Natural killer cell (primary cell): ENCODE results near the gene CCDC102A. TPM values are rescaled to one million over a fixed set of nuclear protein-coding genes. Genes with fewer than 3 reads are reported as not detected.

Source experiments
- ATAC-seq, 3 donors: fragments of 150-1000 bp in 2 of 3; fragments of 200-7000 bp in 1 of 3; cut with Tn5 transposase; 1 replicate in 1 of 3; 2 replicates in 2 of 3; pipeline ENCODE4 v1.10.0; 2021; ENCODE audit warnings: mild to moderate bottlenecking in 2 of 3, moderate library complexity in 2 of 3
- DNase-seq, 2 donors: peaks; one replicate each; pipeline versions ENCODE4 v3.0.0 to v3.0.0-alpha.2; 2013 to 2021; ENCODE audit warnings: mixed read lengths in 1 of 2
- H3K27ac ChIP-seq: one replicate; pipeline ENCODE4 v1.5.1; 2013; ENCODE audit warnings: mild to moderate bottlenecking, low read length
- H3K27me3 ChIP-seq: one replicate; pipeline ENCODE4 v1.6.1; 2013; ENCODE audit warnings: low read length; ENCODE audit not compliant: control insufficient read depth, insufficient read depth
- H3K36me3 ChIP-seq: one replicate; pipeline ENCODE4 v1.6.1; 2013; ENCODE audit warnings: low read length; ENCODE audit not compliant: control insufficient read depth, insufficient read depth
- H3K4me1 ChIP-seq: one replicate; pipeline ENCODE4 v1.6.1; 2013; ENCODE audit warnings: low read length; ENCODE audit not compliant: control insufficient read depth, insufficient read depth
- H3K4me3 ChIP-seq: one replicate; pipeline ENCODE4 v1.5.1; 2013; ENCODE audit warnings: low read length
- H3K9me3 ChIP-seq: one replicate; pipeline ENCODE4 v1.6.1; 2013; ENCODE audit warnings: low read length; ENCODE audit not compliant: control insufficient read depth, insufficient read depth
- H3K27ac Mint-ChIP-seq, 2 donors: one replicate each; pipeline ENCODE4 v1.8.0; 2022; ENCODE audit warnings: mild to moderate bottlenecking in 2 of 2, mixed read lengths in 2 of 2, moderate library complexity in 1 of 2
- H3K27me3 Mint-ChIP-seq, 2 donors: one replicate each; pipeline ENCODE4 v1.8.0; 2022; ENCODE audit warnings: low read depth in 2 of 2, mixed read lengths in 2 of 2
- H3K36me3 Mint-ChIP-seq: one replicate; pipeline ENCODE4 v1.8.0; 2022; ENCODE audit warnings: mixed read lengths
- H3K4me1 Mint-ChIP-seq, 2 donors: one replicate each; pipeline ENCODE4 v1.8.0; 2022; ENCODE audit warnings: mixed read lengths in 2 of 2
- H3K4me3 Mint-ChIP-seq: one replicate; pipeline ENCODE4 v1.8.0; 2022; ENCODE audit warnings: mild to moderate bottlenecking, moderate library complexity, mixed read lengths
- H3K9me3 Mint-ChIP-seq, 2 donors: one replicate each; pipeline ENCODE4 v1.8.0; 2022; ENCODE audit warnings: mixed read lengths in 2 of 2
- WGBS: methylation state at CpG from one replicate; pipeline ENCODE4 v1.1.7; 2013; ENCODE audit warnings: missing lambda C conversion rate; ENCODE audit not compliant: insufficient coverage; 5-methylcytosine and 5-hydroxymethylcytosine counted together
- intact Hi-C: fragments of 100-400 bp; cut with micrococcal nuclease; formaldehyde crosslinking; loops from one replicate; pipeline ENCODE4 v1.14.2; 2022
- total RNA-seq, 4 donors: library from RNA; stranded (reverse); fragments of 120-200 nt in 1 of 4; gene quantifications; one replicate each; pipeline versions ENCODE4 v1.2.3 to v1.2.4, GENCODE V29; 2013 to 2022
- TF ChIP-seq, protein P1 (sequence below): fragments of 200-600 bp; IDR thresholded peaks from one replicate; pipeline ENCODE4 v1.8.0; 2022; ENCODE audit warnings: antibody characterized with exemption

Gene CCDC102A
- total RNA-seq, 3 donors from 2014 or later (not counting 1 experiment from before 2014, with no cell fraction given): 15.5 to 24.4 (median 17.1) TPM

GRCh38 chr16:57567691-57568090 lies 31.3 kb upstream of the CCDC102A start:
- Mint-ChIP-seq H3K9me3 (peaks cover 2 to 6% of the 10 kb centered on the region in 2 donors), H3K4me3 (no peak overlapping the region), H3K4me1 (peaks cover 14 to 48% of the 10 kb centered on the region in 2 donors), H3K36me3 (peaks cover 13% of the 10 kb centered on the region), H3K27me3 (no peaks in the 10 kb centered on the region), H3K27ac (peak overlapping the region; percentile 72 to 83)
- TF ChIP-seq, protein P1, sequence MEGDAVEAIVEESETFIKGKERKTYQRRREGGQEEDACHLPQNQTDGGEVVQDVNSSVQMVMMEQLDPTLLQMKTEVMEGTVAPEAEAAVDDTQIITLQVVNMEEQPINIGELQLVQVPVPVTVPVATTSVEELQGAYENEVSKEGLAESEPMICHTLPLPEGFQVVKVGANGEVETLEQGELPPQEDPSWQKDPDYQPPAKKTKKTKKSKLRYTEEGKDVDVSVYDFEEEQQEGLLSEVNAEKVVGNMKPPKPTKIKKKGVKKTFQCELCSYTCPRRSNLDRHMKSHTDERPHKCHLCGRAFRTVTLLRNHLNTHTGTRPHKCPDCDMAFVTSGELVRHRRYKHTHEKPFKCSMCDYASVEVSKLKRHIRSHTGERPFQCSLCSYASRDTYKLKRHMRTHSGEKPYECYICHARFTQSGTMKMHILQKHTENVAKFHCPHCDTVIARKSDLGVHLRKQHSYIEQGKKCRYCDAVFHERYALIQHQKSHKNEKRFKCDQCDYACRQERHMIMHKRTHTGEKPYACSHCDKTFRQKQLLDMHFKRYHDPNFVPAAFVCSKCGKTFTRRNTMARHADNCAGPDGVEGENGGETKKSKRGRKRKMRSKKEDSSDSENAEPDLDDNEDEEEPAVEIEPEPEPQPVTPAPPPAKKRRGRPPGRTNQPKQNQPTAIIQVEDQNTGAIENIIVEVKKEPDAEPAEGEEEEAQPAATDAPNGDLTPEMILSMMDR: no peak
- ATAC-seq: no peak
- no peaks in the 10 kb centered on the region for H3K27me3 ChIP-seq
- H3K4me3 ChIP-seq: no peak overlapping the region
- H3K4me1 ChIP-seq: no peaks in the 10 kb centered on the region
- WGBS: 98% methylated on average over 18 of the region's 18 CpGs
- no peak overlapping the region for H3K27ac ChIP-seq
- no peaks in the 10 kb centered on the region for H3K9me3 ChIP-seq
- DNase-seq: no peak
- H3K36me3 ChIP-seq: peaks cover 90% of the 10 kb centered on the region
- intact Hi-C loops: no loop called here

GRCh38 chr16:57566436-57566835 lies 30.1 kb upstream of the CCDC102A start:
- Histone ChIP-seq H3K9me3 (no peaks in the 10 kb centered on the region), H3K27me3 (no peaks in the 10 kb centered on the region), H3K36me3 (peaks cover 97% of the 10 kb centered on the region), H3K27ac (no peak overlapping the region), H3K4me3 (no peak overlapping the region), H3K4me1 (peaks cover 9% of the 10 kb centered on the region)
- TF ChIP-seq, protein P1: no peak
- Mint-ChIP-seq H3K4me1 (peaks cover 25 to 61% of the 10 kb centered on the region in 2 donors), H3K9me3 (peaks cover 2 to 6% of the 10 kb centered on the region in 2 donors), H3K36me3 (peaks cover 16% of the 10 kb centered on the region), H3K27me3 (no peaks in the 10 kb centered on the region), H3K27ac (peak overlapping the region; percentile 67 to 83), H3K4me3 (no peak overlapping the region)
- intact Hi-C loops: no loop called here
- 88% methylated on average over 3 of the region's 3 CpGs for WGBS
- ATAC-seq (no peak), DNase-seq (no peak)

- Mint-ChIP-seq H3K27ac (peak overlapping the region; percentile 67 to 83), H3K27me3 (no peaks in the 10 kb centered on the region), H3K4me3 (no peak overlapping the region), H3K4me1 (peaks cover 32 to 68% of the 10 kb centered on the region in 2 donors), H3K9me3 (peaks cover 2 to 10% of the 10 kb centered on the region in 2 donors), H3K36me3 (peaks cover 22% of the 10 kb centered on the region)
- no peak overlapping the region for H3K4me3 ChIP-seq
- TF ChIP-seq, protein P1: no peak
- 96% methylated on average over 3 of the region's 3 CpGs for WGBS
- peaks cover 5% of the 10 kb centered on the region for H3K9me3 ChIP-seq
- DNase-seq (no peak), ATAC-seq (no peak)
- H3K27ac ChIP-seq: no peak overlapping the region
- peaks cover 89% of the 10 kb centered on the region for H3K36me3 ChIP-seq
- no peaks in the 10 kb centered on the region for H3K27me3 ChIP-seq
- peaks cover 13% of the 10 kb centered on the region for H3K4me1 ChIP-seq
- intact Hi-C loops: no loop called here
These were observed 29.1 kb upstream of the CCDC102A start for GRCh38 chr16:57565461-57565860.
